HFFc6 (cell line): Measurements from ENCODE around the gene EML4. TPM values are rescaled to one million over a fixed set of nuclear protein-coding genes. Genes with fewer than 3 reads are reported as not detected.

Source experiments
- DNase-seq: peaks from one replicate; pipeline ENCODE4 v3.0.0-alpha.2; 2018
- H3K27ac Mint-ChIP-seq: 2 replicates; pipeline ENCODE4 v1.8.0; 2020; ENCODE audit warnings: mild to moderate bottlenecking, mixed read lengths
- H3K27me3 Mint-ChIP-seq: 2 replicates; pipeline ENCODE4 v1.8.0; 2021; ENCODE audit warnings: mild to moderate bottlenecking, moderate library complexity, mixed read lengths; ENCODE audit not compliant: insufficient read depth
- H3K36me3 Mint-ChIP-seq: 2 replicates; pipeline ENCODE4 v1.8.0; 2021; ENCODE audit warnings: low read depth, mixed read lengths
- H3K4me1 Mint-ChIP-seq: 2 replicates; pipeline ENCODE4 v1.8.0; 2020; ENCODE audit warnings: low read depth, mixed read lengths
- H3K4me3 Mint-ChIP-seq: 2 replicates; pipeline ENCODE4 v1.8.0; 2020; ENCODE audit warnings: mild to moderate bottlenecking, moderate library complexity, mixed read lengths
- H3K9me3 Mint-ChIP-seq: 2 replicates; pipeline ENCODE4 v1.8.0; 2020; ENCODE audit warnings: mild to moderate bottlenecking, mixed read lengths
- CTCF ChIP-seq: fragments of 200-600 bp; sonication (generic); IDR thresholded peaks from 2 replicates; pipeline ENCODE4 v1.5.0; 2021; ENCODE audit warnings: antibody characterized with exemption, mild to moderate bottlenecking
- total RNA-seq, 6 experiments: library from RNA; stranded (reverse); fragmentation: NEBNext Ultra II Directional; extraction: Animal tissue kit (Norgen Biotek cat#: 25700); gene quantifications; 2 replicates in 1 of 6; 3 replicates in 5 of 6; pipeline ENCODE4 v1.2.3, GENCODE V29; 2021

The EML4 gene
- total RNA-seq, 6 experiments from 2014 or later: 31.7 to 35.8 (median 33.6) TPM

- DNase-seq: no peak
- Mint-ChIP-seq H3K27ac (no peak overlapping the region), H3K27me3 (no peaks in the 10 kb centered on the region; the same call in 1 of the 2 replicates), H3K9me3 (no peaks in the 10 kb centered on the region), H3K4me1 (no peaks in the 10 kb centered on the region), H3K4me3 (no peak overlapping the region), H3K36me3 (peaks cover 18% of the 10 kb centered on the region; the same call in 1 of the 2 replicates)
- no peak for TF ChIP-seq CTCF
These were observed 112.4 kb downstream of the EML4 start for GRCh38 chr2:42281416-42282081.

GRCh38 chr2:42284019-42284418 is 114.9 kb downstream of the EML4 start:
- H3K27me3 Mint-ChIP-seq: no peaks in the 10 kb centered on the region; the same call in 1 of the 2 replicates
- no peak overlapping the region for H3K4me3 Mint-ChIP-seq
- no peak for TF ChIP-seq CTCF
- H3K27ac Mint-ChIP-seq: no peak overlapping the region
- no peak for DNase-seq
- H3K36me3 Mint-ChIP-seq: peaks cover 13% of the 10 kb centered on the region
- H3K9me3 Mint-ChIP-seq: no peaks in the 10 kb centered on the region
- H3K4me1 Mint-ChIP-seq: no peaks in the 10 kb centered on the region

- no peaks in the 10 kb centered on the region; the same call in 1 of the 2 replicates for H3K27me3 Mint-ChIP-seq
- H3K4me1 Mint-ChIP-seq: no peaks in the 10 kb centered on the region
- H3K9me3 Mint-ChIP-seq: no peaks in the 10 kb centered on the region
- TF ChIP-seq CTCF: no peak
- H3K27ac Mint-ChIP-seq: no peak overlapping the region
- H3K36me3 Mint-ChIP-seq: peaks cover 20% of the 10 kb centered on the region
- no peak overlapping the region for H3K4me3 Mint-ChIP-seq
- no peak for DNase-seq
These were observed 117.3 kb downstream of the EML4 start for GRCh38 chr2:42286268-42286946.

- H3K36me3 Mint-ChIP-seq: peaks cover 17% of the 10 kb centered on the region
- no peaks in the 10 kb centered on the region; the same call in none of the 2 replicates for H3K27me3 Mint-ChIP-seq
- no peak overlapping the region for H3K4me3 Mint-ChIP-seq
- no peak overlapping the region for H3K27ac Mint-ChIP-seq
- no peak for DNase-seq
- H3K4me1 Mint-ChIP-seq: no peaks in the 10 kb centered on the region
- H3K9me3 Mint-ChIP-seq: no peaks in the 10 kb centered on the region
- TF ChIP-seq CTCF: no peak
These were observed 119.7 kb downstream of the EML4 start for GRCh38 chr2:42288811-42289210.

GRCh38 chr2:42289222-42289621 is 120.1 kb downstream of the EML4 start:
- no peaks in the 10 kb centered on the region for H3K4me1 Mint-ChIP-seq
- peaks cover 17% of the 10 kb centered on the region for H3K36me3 Mint-ChIP-seq
- no peak overlapping the region for H3K27ac Mint-ChIP-seq
- TF ChIP-seq CTCF: no peak
- no peaks in the 10 kb centered on the region; the same call in none of the 2 replicates for H3K27me3 Mint-ChIP-seq
- H3K4me3 Mint-ChIP-seq: no peak overlapping the region
- DNase-seq: no peak
- no peaks in the 10 kb centered on the region for H3K9me3 Mint-ChIP-seq
